DOHH2 (cell line): Measurements from ENCODE around the gene ACTL7A.

ENCODE experiments used
- H3F3A ChIP-seq: fragments of 200-600 bp; sonication (generic), shearing (Covaris generic); 2 replicates; pipeline ENCODE4 v1.6.0; 2016; ENCODE audit warnings: antibody characterized with exemption, mild to moderate bottlenecking; ENCODE audit not compliant: control insufficient read depth, insufficient read depth
- H3K27ac ChIP-seq: fragments of 200-600 bp; sonication (generic); 2 replicates; pipeline ENCODE4 v1.5.1; 2014; ENCODE audit warnings: low read depth, mild to moderate bottlenecking, low read length, moderate library complexity
- H3K27me3 ChIP-seq: fragments of 200-600 bp; sonication (generic); 2 replicates; pipeline ENCODE4 v1.6.1; 2014; ENCODE audit warnings: mild to moderate bottlenecking, low read length, mixed read lengths; ENCODE audit not compliant: control insufficient read depth
- H3K36me3 ChIP-seq: fragments of 200-600 bp; sonication (generic); 2 replicates; pipeline ENCODE4 v1.6.1; 2014; ENCODE audit warnings: mild to moderate bottlenecking, low read length, moderate library complexity, mixed read lengths; ENCODE audit not compliant: control insufficient read depth
- H3K4me1 ChIP-seq: fragments of 200-600 bp; sonication (generic); 2 replicates; pipeline ENCODE4 v1.6.1; 2014; ENCODE audit warnings: mild to moderate bottlenecking, low read length, mixed read lengths; ENCODE audit not compliant: control insufficient read depth
- H3K4me2 ChIP-seq: fragments of 200-600 bp; sonication (generic); 2 replicates; pipeline ENCODE4 v1.6.0; 2014; ENCODE audit warnings: mild to moderate bottlenecking, low read length, moderate library complexity
- H3K4me3 ChIP-seq: fragments of 200-600 bp; sonication (generic); 2 replicates; pipeline ENCODE4 v1.5.1; 2014; ENCODE audit warnings: mild to moderate bottlenecking, low read length, mixed read lengths
- H3K79me2 ChIP-seq: fragments of 200-600 bp; sonication (generic); 2 replicates; pipeline ENCODE4 v1.6.1; 2014; ENCODE audit warnings: mild to moderate bottlenecking, low read length, mixed read lengths; ENCODE audit not compliant: control insufficient read depth
- H3K9me2 ChIP-seq: fragments of 200-600 bp; sonication (generic); replicated peaks from 2 replicates; pipeline ENCODE4 v1.6.1; 2014; ENCODE audit warnings: mild to moderate bottlenecking, low read length, mixed read lengths; ENCODE audit not compliant: control insufficient read depth
- H3K9me3 ChIP-seq: fragments of 200-600 bp; sonication (generic); 2 replicates; pipeline ENCODE4 v1.6.1; 2014; ENCODE audit warnings: antibody characterized with exemption, low read length, mixed read lengths; ENCODE audit not compliant: control insufficient read depth, insufficient read depth
- H4K20me1 ChIP-seq: fragments of 200-600 bp; sonication (generic); 2 replicates; pipeline ENCODE4 v1.6.0; 2014; ENCODE audit warnings: low read depth, mild to moderate bottlenecking, antibody characterized with exemption, low read length, moderate library complexity; ENCODE audit not compliant: control insufficient read depth, insufficient read depth
- EZH2phosphoT487 ChIP-seq: fragments of 200-600 bp; sonication (generic); IDR thresholded peaks from 2 replicates; pipeline ENCODE4 v1.6.1; 2017; ENCODE audit warnings: borderline replicate concordance, mild to moderate bottlenecking, antibody characterized with exemption, low read length, moderate library complexity, mixed read lengths
- TF ChIP-seq, protein P1 (sequence below): fragments of 200-600 bp; sonication (generic); IDR thresholded peaks from one replicate; pipeline ENCODE4 v1.5.1; 2014; ENCODE audit warnings: antibody characterized with exemption, mild to moderate bottlenecking, low read depth, low read length; ENCODE audit not compliant: poor library complexity, severe bottlenecking

ACTL7A gene

DNA sequence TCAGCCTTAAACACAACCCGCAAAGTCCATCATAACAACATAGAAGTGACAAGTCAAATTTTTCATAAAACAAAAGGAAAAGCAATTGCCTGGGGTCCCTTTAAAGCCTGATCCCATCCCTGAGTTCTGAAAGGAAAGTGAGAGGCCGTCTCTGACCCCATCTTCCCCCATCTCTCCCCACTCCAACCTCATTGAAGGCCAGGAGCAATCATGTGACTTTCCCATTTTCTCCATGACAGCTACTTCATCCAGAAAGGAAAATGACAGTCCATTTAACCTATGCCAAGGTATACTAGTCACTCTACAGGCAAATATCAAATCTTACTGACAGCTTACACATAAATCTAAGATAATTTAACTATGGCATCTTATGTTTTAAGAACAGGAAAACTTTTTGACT is 15.5 kb downstream of the ACTL7A start:
- no peaks in the 10 kb centered on the region for H4K20me1 ChIP-seq
- H3K4me3 ChIP-seq = no peak overlapping the region
- no peaks in the 10 kb centered on the region for H3K79me2 ChIP-seq
- no peaks in the 10 kb centered on the region for H3K9me3 ChIP-seq
- no peaks in the 10 kb centered on the region for H3K4me1 ChIP-seq
- TF ChIP-seq EZH2phosphoT487 = no peak
- TF ChIP-seq, protein P1, sequence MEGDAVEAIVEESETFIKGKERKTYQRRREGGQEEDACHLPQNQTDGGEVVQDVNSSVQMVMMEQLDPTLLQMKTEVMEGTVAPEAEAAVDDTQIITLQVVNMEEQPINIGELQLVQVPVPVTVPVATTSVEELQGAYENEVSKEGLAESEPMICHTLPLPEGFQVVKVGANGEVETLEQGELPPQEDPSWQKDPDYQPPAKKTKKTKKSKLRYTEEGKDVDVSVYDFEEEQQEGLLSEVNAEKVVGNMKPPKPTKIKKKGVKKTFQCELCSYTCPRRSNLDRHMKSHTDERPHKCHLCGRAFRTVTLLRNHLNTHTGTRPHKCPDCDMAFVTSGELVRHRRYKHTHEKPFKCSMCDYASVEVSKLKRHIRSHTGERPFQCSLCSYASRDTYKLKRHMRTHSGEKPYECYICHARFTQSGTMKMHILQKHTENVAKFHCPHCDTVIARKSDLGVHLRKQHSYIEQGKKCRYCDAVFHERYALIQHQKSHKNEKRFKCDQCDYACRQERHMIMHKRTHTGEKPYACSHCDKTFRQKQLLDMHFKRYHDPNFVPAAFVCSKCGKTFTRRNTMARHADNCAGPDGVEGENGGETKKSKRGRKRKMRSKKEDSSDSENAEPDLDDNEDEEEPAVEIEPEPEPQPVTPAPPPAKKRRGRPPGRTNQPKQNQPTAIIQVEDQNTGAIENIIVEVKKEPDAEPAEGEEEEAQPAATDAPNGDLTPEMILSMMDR = no peak
- H3K27ac ChIP-seq = no peak overlapping the region
- H3K36me3 ChIP-seq = peaks cover 75% of the 10 kb centered on the region
- no peaks in the 10 kb centered on the region for H3K9me2 ChIP-seq
- no peak overlapping the region for H3K4me2 ChIP-seq
- no peaks in the 10 kb centered on the region for H3F3A ChIP-seq
- H3K27me3 ChIP-seq = no peaks in the 10 kb centered on the region

GRCh38 chr9:108880738-108881316 is 18.8 kb downstream of the ACTL7A start:
- Histone ChIP-seq H3K9me2 (no peaks in the 10 kb centered on the region), H3K4me2 (no peak overlapping the region), H3K9me3 (no peaks in the 10 kb centered on the region), H3K79me2 (no peaks in the 10 kb centered on the region), H3K4me3 (no peak overlapping the region), H3K4me1 (peaks cover 3% of the 10 kb centered on the region), H3F3A (no peaks in the 10 kb centered on the region), H3K27ac (no peak overlapping the region), H4K20me1 (no peaks in the 10 kb centered on the region), H3K27me3 (no peaks in the 10 kb centered on the region), H3K36me3 (peaks cover 63% of the 10 kb centered on the region)
- TF ChIP-seq, protein P1 = no peak
- TF ChIP-seq EZH2phosphoT487 = no peak

DNA sequence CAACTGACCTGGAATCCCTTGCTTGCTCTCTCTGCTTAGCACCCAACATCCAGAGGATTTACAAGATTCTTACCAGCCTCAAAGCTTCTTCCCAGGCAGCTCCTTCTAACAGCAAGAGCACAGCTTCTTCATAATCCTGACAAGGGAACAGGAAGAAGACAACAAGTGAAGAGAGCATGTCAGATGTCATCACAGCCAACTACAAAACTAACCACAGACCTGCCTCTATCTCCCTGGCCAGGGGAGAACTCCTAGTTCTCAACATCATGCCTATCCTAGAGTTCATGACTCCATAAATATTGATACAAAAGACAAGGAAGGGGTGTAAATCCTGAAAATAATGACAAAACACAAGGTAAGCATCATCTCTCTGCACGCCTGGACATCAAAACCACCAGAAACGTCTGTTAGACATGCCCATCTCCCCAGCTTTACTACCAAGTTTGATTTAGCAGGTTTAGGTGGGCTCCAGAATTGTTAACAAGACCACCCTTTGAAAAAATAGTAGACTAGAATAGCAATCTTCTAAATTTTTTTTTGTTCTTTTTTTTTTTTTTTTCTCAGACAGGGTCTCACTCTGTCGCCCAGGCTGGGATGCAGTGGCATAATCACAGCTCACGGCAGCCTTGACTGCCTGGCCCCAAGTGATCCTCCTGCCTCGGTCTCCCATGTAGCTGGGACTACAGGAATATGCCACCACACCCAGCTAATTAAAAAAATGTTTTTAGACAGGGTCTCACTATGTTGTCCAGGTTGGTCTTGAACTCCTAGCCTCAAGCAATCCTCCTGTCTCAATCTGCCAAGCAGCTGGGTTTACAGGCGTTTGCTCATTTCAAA is 20.2 kb downstream of the ACTL7A start:
- no peaks in the 10 kb centered on the region for H3K9me2 ChIP-seq
- no peak overlapping the region for H3K4me3 ChIP-seq
- H3K36me3 ChIP-seq = peaks cover 65% of the 10 kb centered on the region
- no peaks in the 10 kb centered on the region for H3F3A ChIP-seq
- H3K4me1 ChIP-seq = peaks cover 8% of the 10 kb centered on the region
- H3K9me3 ChIP-seq = no peaks in the 10 kb centered on the region
- no peaks in the 10 kb centered on the region for H3K27me3 ChIP-seq
- no peaks in the 10 kb centered on the region for H3K79me2 ChIP-seq
- no peak overlapping the region for H3K4me2 ChIP-seq
- no peak for TF ChIP-seq EZH2phosphoT487
- TF ChIP-seq, protein P1 = no peak
- H3K27ac ChIP-seq = no peak overlapping the region
- no peaks in the 10 kb centered on the region for H4K20me1 ChIP-seq
